Neuronal stem cell (in vitro differentiated cells): ENCODE results near the gene FLNC.
A peak's percentile ranks its signal among the peaks of the same experiment; 100 is the strongest.

Experiments
- DNase-seq: peaks from one replicate; pipeline ENCODE4 v3.0.0-alpha.2; 2013; ENCODE audit warnings: low spot score
- H2AFZ ChIP-seq: one replicate; pipeline ENCODE4 v1.6.1; 2013; ENCODE audit warnings: mild to moderate bottlenecking, low read length, inconsistent platforms
- H2AK5ac ChIP-seq: 2 replicates; pipeline ENCODE4 v1.6.1; 2013; ENCODE audit warnings: low read depth, mild to moderate bottlenecking, inconsistent platforms, low read length, moderate library complexity, mixed read lengths
- H2BK120ac ChIP-seq: 2 replicates; pipeline ENCODE4 v1.6.1; 2013; ENCODE audit warnings: low read depth, mild to moderate bottlenecking, inconsistent platforms, low read length, moderate library complexity, mixed read lengths
- H2BK12ac ChIP-seq: one replicate; pipeline ENCODE4 v1.6.1; 2013; ENCODE audit warnings: low read length, inconsistent platforms
- H2BK15ac ChIP-seq: 2 replicates; pipeline ENCODE4 v1.6.1; 2013; ENCODE audit warnings: mild to moderate bottlenecking, low read length, inconsistent platforms, mixed read lengths
- H2BK5ac ChIP-seq: one replicate; pipeline ENCODE4 v1.6.1; 2013; ENCODE audit warnings: inconsistent platforms, mild to moderate bottlenecking, low read length, moderate library complexity
- H3K14ac ChIP-seq: one replicate; pipeline ENCODE4 v1.6.1; 2013; ENCODE audit warnings: low read length, inconsistent platforms
- H3K18ac ChIP-seq: 2 replicates; pipeline ENCODE4 v1.6.1; 2013; ENCODE audit warnings: low read length, inconsistent platforms
- H3K23ac ChIP-seq: 2 replicates; pipeline ENCODE4 v1.6.1; 2013; ENCODE audit warnings: low read depth, mild to moderate bottlenecking, mixed read lengths, low read length, inconsistent platforms; ENCODE audit not compliant: poor library complexity
- H3K27ac ChIP-seq: replicated peaks from 3 replicates; pipeline ENCODE4 v1.5.1; 2013; ENCODE audit warnings: low read length, inconsistent platforms
- H3K27me3 ChIP-seq, 3 experiments: 2 replicates each; pipeline ENCODE4 v1.6.1; 2013; ENCODE audit warnings: low read length in 3 of 3, mild to moderate bottlenecking in 2 of 3, inconsistent platforms in 1 of 3, low read depth in 1 of 3, mixed read lengths in 1 of 3, moderate library complexity in 1 of 3; ENCODE audit not compliant: control insufficient read depth in 3 of 3, insufficient read depth in 3 of 3
- H3K36me3 ChIP-seq, 2 donors: replicated peaks in 1 of 2; 2 replicates each; pipeline ENCODE4 v1.6.1; 2013; ENCODE audit warnings: low read length in 2 of 2; ENCODE audit not compliant: control insufficient read depth in 2 of 2, insufficient read depth in 2 of 2
- H3K4ac ChIP-seq: 2 replicates; pipeline ENCODE4 v1.6.1; 2013; ENCODE audit warnings: inconsistent platforms, mild to moderate bottlenecking, low read length, moderate library complexity
- H3K4me1 ChIP-seq, 2 donors: 1 replicate in 1 of 2; 2 replicates in 1 of 2; pipeline ENCODE4 v1.6.1; 2013; ENCODE audit warnings: low read length in 2 of 2, low read depth in 1 of 2; ENCODE audit not compliant: control insufficient read depth in 2 of 2, insufficient read depth in 1 of 2
- H3K4me2 ChIP-seq: one replicate; pipeline ENCODE4 v1.6.1; 2013; ENCODE audit warnings: mild to moderate bottlenecking, low read length, inconsistent platforms; ENCODE audit not compliant: insufficient read depth, poor library complexity, severe bottlenecking
- H3K4me3 ChIP-seq, 2 donors: 2 replicates each; pipeline ENCODE4 v1.5.1; 2013; ENCODE audit warnings: low read length in 2 of 2, mild to moderate bottlenecking in 2 of 2, inconsistent platforms in 1 of 2, moderate library complexity in 1 of 2
- H3K79me1 ChIP-seq: one replicate; pipeline ENCODE4 v1.6.1; 2013; ENCODE audit warnings: low read depth, mild to moderate bottlenecking, inconsistent platforms, low read length, moderate library complexity
- H3K9ac ChIP-seq: one replicate; pipeline ENCODE4 v1.6.1; 2013; ENCODE audit warnings: mild to moderate bottlenecking, low read depth, low read length, inconsistent platforms; ENCODE audit not compliant: poor library complexity
- H3K9me3 ChIP-seq, 2 donors: replicated peaks in 1 of 2; 2 replicates each; pipeline versions ENCODE3 to v1.6.1; 2013; ENCODE audit warnings: low read length in 2 of 2, mild to moderate bottlenecking in 2 of 2, inconsistent platforms in 1 of 2, low read depth in 1 of 2, mixed read lengths in 1 of 2, moderate library complexity in 1 of 2; ENCODE audit not compliant: control insufficient read depth in 2 of 2, insufficient read depth in 1 of 2
- H4K8ac ChIP-seq: one replicate; pipeline ENCODE4 v1.6.1; 2013; ENCODE audit warnings: low read depth, mild to moderate bottlenecking, inconsistent platforms, low read length, moderate library complexity
- H4K91ac ChIP-seq: one replicate; pipeline ENCODE4 v1.6.1; 2013; ENCODE audit warnings: low read length, low read depth, mild to moderate bottlenecking, inconsistent platforms; ENCODE audit not compliant: poor library complexity
- WGBS, 2 donors: extraction: QIAGEN DNeasy Blood & Tissue Kit; methylation state at CpG; one replicate each; pipeline ENCODE4 v1.1.7; 2013; ENCODE audit warnings: missing lambda C conversion rate in 2 of 2, mixed read lengths in 1 of 2; ENCODE audit not compliant: insufficient read length in 2 of 2, insufficient replicate concordance in 1 of 2; ENCODE audit errors: extremely low coverage in 2 of 2; 5-methylcytosine and 5-hydroxymethylcytosine counted together

Gene FLNC

GRCh38 chr7:128869944-128870285 lies 39.7 kb downstream of the FLNC start:
- peaks cover 0 to 11% of the 10 kb centered on the region in 2 donors for H3K4me1 ChIP-seq
- H3K4ac ChIP-seq: no peak overlapping the region
- no peak overlapping the region for H3K27ac ChIP-seq
- H3K79me1 ChIP-seq: no peaks in the 10 kb centered on the region
- peak; percentile 32 for DNase-seq
- H2BK12ac ChIP-seq: no peak overlapping the region
- peak overlapping the region; percentile 36 for H2AK5ac ChIP-seq
- H3K27me3 ChIP-seq: peaks cover 0 to 40% (median 34%) of the 10 kb centered on the region in 3 experiments
- no peak overlapping the region for H2BK5ac ChIP-seq
- no peak overlapping the region for H4K91ac ChIP-seq
- peak overlapping the region; percentile 99 for H3K4me2 ChIP-seq
- no peak overlapping the region for H3K14ac ChIP-seq
- no peak overlapping the region for H3K23ac ChIP-seq
- H2AFZ ChIP-seq: peak overlapping the region; percentile 98
- H2BK120ac ChIP-seq: no peak overlapping the region
- H3K36me3 ChIP-seq: peaks cover 13 to 14% of the 10 kb centered on the region in 2 donors
- no peaks in the 10 kb centered on the region for H3K9me3 ChIP-seq
- H3K4me3 ChIP-seq: peak overlapping the region; percentile 46 to 79
- H3K9ac ChIP-seq: no peak overlapping the region
- peak overlapping the region; percentile 66 for H2BK15ac ChIP-seq
- no CpG with 5 or more reads among the region's 30 CpGs for WGBS, 2 donors
- H4K8ac ChIP-seq: no peak overlapping the region
- H3K18ac ChIP-seq: peak overlapping the region; percentile 92

GRCh38 chr7:128871050-128871449 lies 40.8 kb downstream of the FLNC start:
- Histone ChIP-seq H3K9ac (no peak overlapping the region), H3K79me1 (no peaks in the 10 kb centered on the region), H3K4me1 (peaks cover 0 to 11% of the 10 kb centered on the region in 2 donors), H2BK5ac (no peak overlapping the region), H2BK15ac (no peak overlapping the region), H3K23ac (no peak overlapping the region), H2BK120ac (no peak overlapping the region), H4K91ac (no peak overlapping the region), H3K9me3 (no peaks in the 10 kb centered on the region), H3K27ac (no peak overlapping the region), H3K36me3 (peaks cover 3% of the 10 kb centered on the region in 2 donors), H3K14ac (no peak overlapping the region), H2BK12ac (no peak overlapping the region), H3K4me2 (no peak overlapping the region), H3K4ac (no peak overlapping the region), H3K27me3 (peaks cover 0 to 42% (median 40%) of the 10 kb centered on the region in 3 experiments), H2AK5ac (no peak overlapping the region), H4K8ac (no peak overlapping the region), H3K18ac (no peak overlapping the region), H2AFZ (no peak overlapping the region), H3K4me3 (no peak overlapping the region)
- no peak for DNase-seq
- no CpG with 5 or more reads among the region's 5 CpGs for WGBS, 2 donors

- no peak overlapping the region for H4K8ac ChIP-seq
- H3K18ac ChIP-seq: no peak overlapping the region
- no peak overlapping the region for H3K23ac ChIP-seq
- peaks cover 0 to 11% of the 10 kb centered on the region in 2 donors for H3K4me1 ChIP-seq
- no peak overlapping the region for H3K14ac ChIP-seq
- H3K36me3 ChIP-seq: no peaks in the 10 kb centered on the region
- DNase-seq: no peak
- no CpG with 5 or more reads among the region's 13 CpGs for WGBS, 2 donors
- no peak overlapping the region for H2BK5ac ChIP-seq
- peaks cover 0 to 49% (median 38%) of the 10 kb centered on the region in 3 experiments for H3K27me3 ChIP-seq
- H3K79me1 ChIP-seq: no peaks in the 10 kb centered on the region
- no peak overlapping the region for H2AFZ ChIP-seq
- H3K4me3 ChIP-seq: no peak overlapping the region
- no peak overlapping the region for H2BK120ac ChIP-seq
- no peak overlapping the region for H3K4me2 ChIP-seq
- H3K9me3 ChIP-seq: no peaks in the 10 kb centered on the region
- no peak overlapping the region for H2BK15ac ChIP-seq
- no peak overlapping the region for H2BK12ac ChIP-seq
- no peak overlapping the region for H3K4ac ChIP-seq
- no peak overlapping the region for H4K91ac ChIP-seq
- H2AK5ac ChIP-seq: no peak overlapping the region
- no peak overlapping the region for H3K9ac ChIP-seq
- H3K27ac ChIP-seq: no peak overlapping the region
Observed at GRCh38 chr7:128872394-128872824, 42.2 kb downstream of the FLNC start.

GRCh38 chr7:128873234-128873633 lies 43.0 kb downstream of the FLNC start:
- Histone ChIP-seq H3K18ac (no peak overlapping the region), H3K23ac (no peak overlapping the region), H3K27ac (no peak overlapping the region), H2BK12ac (no peak overlapping the region), H3K9me3 (no peaks in the 10 kb centered on the region), H3K36me3 (no peaks in the 10 kb centered on the region), H2AFZ (no peak overlapping the region), H2BK120ac (no peak overlapping the region), H3K14ac (no peak overlapping the region), H3K27me3 (peaks cover 0 to 49% (median 32%) of the 10 kb centered on the region in 3 experiments), H3K4ac (no peak overlapping the region), H3K9ac (no peak overlapping the region), H2AK5ac (no peak overlapping the region), H3K4me2 (no peak overlapping the region), H3K4me1 (peaks cover 0 to 9% of the 10 kb centered on the region in 2 donors), H4K8ac (no peak overlapping the region), H2BK5ac (no peak overlapping the region), H3K79me1 (no peaks in the 10 kb centered on the region), H4K91ac (no peak overlapping the region), H3K4me3 (no peak overlapping the region), H2BK15ac (no peak overlapping the region)
- WGBS, 2 donors: no CpG with 5 or more reads among the region's 9 CpGs
- DNase-seq: no peak
